Measurements from ENCODE around the gene MAP2K4.

The MAP2K4 gene

GRCh38 chr17:12037970-12038369 is 17.3 kb downstream of the MAP2K4 start:
- DNase-seq (ENCODE audit: low spot score) = no peak

GRCh38 chr17:12040478-12040877 is 19.8 kb downstream of the MAP2K4 start:
- DNase-seq (ENCODE audit: low spot score) = peak; percentile 12

GRCh38 chr17:12041312-12041711 is 20.6 kb downstream of the MAP2K4 start:
- DNase-seq (ENCODE audit: low spot score) = peak; percentile 85

- no peak for DNase-seq (ENCODE audit: low spot score)
These were observed 23.0 kb downstream of the MAP2K4 start for GRCh38 chr17:12043702-12044101.

- no peak for DNase-seq (ENCODE audit: low spot score)
These were observed 26.1 kb downstream of the MAP2K4 start for GRCh38 chr17:12046786-12047185.

GRCh38 chr17:12047681-12048376 is 27.2 kb downstream of the MAP2K4 start:
- no peak for DNase-seq (ENCODE audit: low spot score)

GRCh38 chr17:12048843-12049473 is 28.3 kb downstream of the MAP2K4 start:
- DNase-seq (ENCODE audit: low spot score) = no peak

- DNase-seq (ENCODE audit: low spot score) = no peak
These were observed 30.1 kb downstream of the MAP2K4 start for GRCh38 chr17:12050646-12051225.

- DNase-seq (ENCODE audit: low spot score) = no peak
These were observed 32.9 kb downstream of the MAP2K4 start for GRCh38 chr17:12053552-12053951.

- no peak for DNase-seq (ENCODE audit: low spot score)
These were observed 35.2 kb downstream of the MAP2K4 start for GRCh38 chr17:12055889-12056288.

GRCh38 chr17:12057520-12057919 is 36.8 kb downstream of the MAP2K4 start:
- DNase-seq (ENCODE audit: low spot score) = no peak

GRCh38 chr17:12058535-12058934 is 37.9 kb downstream of the MAP2K4 start:
- no peak for DNase-seq (ENCODE audit: low spot score)

- no peak for DNase-seq (ENCODE audit: low spot score)
These were observed 41.6 kb downstream of the MAP2K4 start for GRCh38 chr17:12062249-12062648.

GRCh38 chr17:12064395-12064794 is 43.7 kb downstream of the MAP2K4 start:
- DNase-seq (ENCODE audit: low spot score) = no peak

- no peak for DNase-seq (ENCODE audit: low spot score)
These were observed 46.8 kb downstream of the MAP2K4 start for GRCh38 chr17:12067485-12067884.

GRCh38 chr17:12068946-12069345 is 48.3 kb downstream of the MAP2K4 start:
- DNase-seq (ENCODE audit: low spot score) = no peak

- DNase-seq (ENCODE audit: low spot score) = no peak
These were observed 49.9 kb downstream of the MAP2K4 start for GRCh38 chr17:12070561-12070960.

GRCh38 chr17:12074346-12074745 is 53.7 kb downstream of the MAP2K4 start:
- no peak for DNase-seq (ENCODE audit: low spot score)

GRCh38 chr17:12077773-12078172 is 57.1 kb downstream of the MAP2K4 start:
- DNase-seq (ENCODE audit: low spot score) = no peak

- no peak for DNase-seq (ENCODE audit: low spot score)
These were observed 58.1 kb downstream of the MAP2K4 start for GRCh38 chr17:12078791-12079190.

- DNase-seq (ENCODE audit: low spot score) = no peak
These were observed 61.0 kb downstream of the MAP2K4 start for GRCh38 chr17:12081720-12082119.

- no peak for DNase-seq (ENCODE audit: low spot score)
These were observed 64.6 kb downstream of the MAP2K4 start for GRCh38 chr17:12085076-12085949.

GRCh38 chr17:12088035-12088434 is 67.4 kb downstream of the MAP2K4 start:
- no peak for DNase-seq (ENCODE audit: low spot score)

Data from RKO (cell line).